Naive thymus-derived CD4-positive, alpha-beta T cell (primary cell): ENCODE results near the gene UBXN2A. TPM values are rescaled to one million over a fixed set of nuclear protein-coding genes. Genes with fewer than 3 reads are reported as not detected.
A peak's percentile ranks its signal among the peaks of the same experiment; 100 is the strongest.

Experiments used
- ATAC-seq: fragments of 150-1000 bp; cut with Tn5 transposase; 2 replicates; pipeline ENCODE4 v1.10.0; 2021; ENCODE audit warnings: mild to moderate bottlenecking, moderate library complexity
- CTCF ChIA-PET: fragments of 350-600 bp; sonication (Branson Sonifier 250); formaldehyde crosslinking; loops from one replicate; lab custom pipeline; 2021; ENCODE audit warnings: antibody characterized with exemption; lab: Charles Lee
- POLR2A ChIA-PET: fragments of 350-600 bp; sonication (Branson Sonifier 250); formaldehyde crosslinking; loops from one replicate; lab custom pipeline; 2021; ENCODE audit warnings: antibody characterized with exemption, inconsistent platforms; lab: Charles Lee
- DNase-seq, 9 donors: peaks; one replicate each; pipeline versions ENCODE4 v3.0.0 to v3.0.0-alpha.2; 2020 to 2022; ENCODE audit warnings: mixed read lengths in 1 of 9
- H3K27ac ChIP-seq: one replicate; pipeline ENCODE4 v1.7.0; 2013; ENCODE audit warnings: mild to moderate bottlenecking, low read depth, low read length, moderate library complexity
- H3K27me3 ChIP-seq, 2 donors: one replicate each; pipeline ENCODE4 v1.7.0; 2013; ENCODE audit warnings: low read length in 2 of 2, mild to moderate bottlenecking in 2 of 2, moderate library complexity in 2 of 2; ENCODE audit not compliant: control insufficient read depth in 2 of 2, insufficient read depth in 2 of 2
- H3K36me3 ChIP-seq, 3 experiments: 1 replicate in 2 of 3; 2 replicates in 1 of 3; pipeline ENCODE4 v1.7.0; 2013; ENCODE audit warnings: low read length in 3 of 3, mild to moderate bottlenecking in 3 of 3, moderate library complexity in 1 of 3; ENCODE audit not compliant: insufficient read depth in 3 of 3, control insufficient read depth in 2 of 3
- H3K4me1 ChIP-seq, 2 donors: one replicate each; pipeline ENCODE4 v1.7.0; 2013; ENCODE audit warnings: low read length in 2 of 2, mild to moderate bottlenecking in 2 of 2, moderate library complexity in 1 of 2; ENCODE audit not compliant: control insufficient read depth in 2 of 2, insufficient read depth in 2 of 2
- H3K4me3 ChIP-seq: 2 replicates; pipeline ENCODE4 v1.7.0; 2013; ENCODE audit warnings: mild to moderate bottlenecking, low read length
- H3K9me3 ChIP-seq, 3 experiments: 1 replicate in 2 of 3; 2 replicates in 1 of 3; pipeline ENCODE4 v1.7.0; 2013; ENCODE audit warnings: low read length in 3 of 3; ENCODE audit not compliant: control insufficient read depth in 2 of 3
- H3K27ac Mint-ChIP-seq, 9 donors: one replicate each; pipeline ENCODE4 v1.8.0; 2020 to 2022; ENCODE audit warnings: mixed read lengths in 9 of 9, mild to moderate bottlenecking in 8 of 9, moderate library complexity in 5 of 9, inconsistent platforms in 2 of 9
- H3K27me3 Mint-ChIP-seq, 5 donors: one replicate each; pipeline ENCODE4 v1.8.0; 2021 to 2022; ENCODE audit warnings: mixed read lengths in 5 of 5, mild to moderate bottlenecking in 1 of 5
- H3K36me3 Mint-ChIP-seq, 5 donors: one replicate each; pipeline ENCODE4 v1.8.0; 2020 to 2022; ENCODE audit warnings: mixed read lengths in 5 of 5, mild to moderate bottlenecking in 3 of 5, inconsistent platforms in 1 of 5
- H3K4me1 Mint-ChIP-seq, 7 donors: one replicate each; pipeline ENCODE4 v1.8.0; 2020 to 2022; ENCODE audit warnings: mixed read lengths in 7 of 7, mild to moderate bottlenecking in 3 of 7, inconsistent platforms in 1 of 7
- H3K4me3 Mint-ChIP-seq, 10 donors: one replicate each; pipeline ENCODE4 v1.8.0; 2020 to 2022; ENCODE audit warnings: mild to moderate bottlenecking in 10 of 10, mixed read lengths in 10 of 10, moderate library complexity in 6 of 10, inconsistent platforms in 2 of 10
- H3K9me3 Mint-ChIP-seq, 11 donors: one replicate each; pipeline ENCODE4 v1.8.0; 2020 to 2022; ENCODE audit warnings: mixed read lengths in 11 of 11, mild to moderate bottlenecking in 4 of 11, inconsistent platforms in 1 of 11, moderate library complexity in 1 of 11
- intact Hi-C, 2 donors: fragments of 100-400 bp; cut with micrococcal nuclease; formaldehyde crosslinking; loops; one replicate each; pipeline ENCODE4 v1.15.1; 2023
- polyA plus RNA-seq, 2 donors: library from polyadenylated mRNA; unstranded; fragments of 300-500 nt; fragmentation: Illumina TruSeq; gene quantifications; one replicate each; pipeline ENCODE4 v1.2.3, GENCODE V29; 2021
- total RNA-seq, 6 experiments: library from RNA in 5 of 6; stranded (reverse) in 5 of 6; gene quantifications; 1 replicate in 5 of 6; 2 replicates in 1 of 6; pipeline ENCODE4 v1.2.3 and lab custom pipeline; 2021 to 2026

Gene UBXN2A
- total and polyA plus RNA-seq, 7 experiments from 2014 or later: 9.2 to 13.5 (median 12.3) TPM

DNA sequence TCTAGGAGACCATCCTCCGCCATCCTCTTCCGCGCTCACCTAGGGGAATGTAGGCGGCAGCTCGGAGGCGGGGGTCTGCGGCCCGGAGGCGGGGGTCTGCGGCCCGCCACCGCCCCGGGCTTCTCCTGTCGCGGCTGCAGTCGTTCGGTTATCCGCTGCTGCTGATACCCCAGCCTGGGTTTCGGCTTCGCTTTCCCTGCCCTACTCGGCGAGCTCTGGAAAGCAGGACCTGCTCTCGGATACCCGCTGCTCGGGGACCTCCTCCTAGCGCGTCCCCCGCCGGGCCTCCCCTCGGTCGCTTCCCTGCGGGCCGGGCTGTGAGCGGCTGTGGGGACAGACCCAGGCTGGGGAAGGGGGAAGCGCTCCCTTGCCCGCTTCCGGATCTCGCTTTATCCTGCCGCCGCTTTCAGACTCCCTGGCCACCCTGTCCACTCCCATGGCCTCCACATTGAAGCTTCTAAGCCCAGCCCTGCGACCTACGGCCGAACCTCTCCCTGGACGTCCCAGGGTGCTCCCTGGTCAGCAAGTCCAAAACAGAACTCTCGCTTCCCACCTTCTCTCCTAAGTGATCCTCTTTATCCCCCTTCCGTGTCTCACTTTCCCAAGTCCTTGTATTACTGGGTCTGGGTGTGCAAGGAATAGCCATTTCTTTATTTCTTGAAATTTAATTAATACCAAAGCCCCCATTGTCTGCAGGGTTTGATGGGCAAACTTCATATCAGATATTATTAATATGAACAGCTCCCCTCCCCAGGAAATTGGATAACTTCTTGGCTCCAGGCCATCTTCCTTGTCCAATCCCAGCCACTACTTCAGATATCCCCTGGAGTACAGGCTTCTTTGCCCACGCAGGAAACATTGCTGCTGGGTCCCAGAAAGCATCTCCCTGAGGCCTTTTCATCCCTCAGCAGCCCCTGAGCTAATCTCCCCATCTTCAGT lies 110.0 kb downstream of the UBXN2A start:
- Histone ChIP-seq H3K4me1 (peaks cover 0 to 4% of the 10 kb centered on the region in 2 donors), H3K27me3 (peaks cover 0 to 8% of the 10 kb centered on the region in 2 donors), H3K9me3 (no peaks in the 10 kb centered on the region), H3K36me3 (peaks cover 0 to 3% (median 0%) of the 10 kb centered on the region in 3 experiments), H3K27ac (no peak overlapping the region), H3K4me3 (peak overlapping the region; percentile 47)
- Mint-ChIP-seq H3K9me3 (peaks cover 0 to 2% (median 0%) of the 10 kb centered on the region in 11 donors), H3K4me3 (peak overlapping the region in 3 of 10 donors; percentile 56 to 79 (median 64)), H3K4me1 (peaks cover 10 to 31% (median 24%) of the 10 kb centered on the region in 7 donors), H3K36me3 (peaks cover 0 to 3% (median 0%) of the 10 kb centered on the region in 5 donors), H3K27ac (no peak overlapping the region), H3K27me3 (peaks cover 12 to 24% (median 18%) of the 10 kb centered on the region in 5 donors)
- intact Hi-C loops: no loop called here
- CTCF ChIA-PET: interaction anchor here (0.6 kb wide), 1 partner anchor 107 kb away, joined by 3 read pairs; no protein-coding TSS in a partner anchor
- DNase-seq: peak in 3 of 9 donors; percentile 7 to 31 (median 13)
- no peak for ATAC-seq
- POLR2A ChIA-PET: interaction anchor here (1.3 to 1.7 kb wide), 4 partner anchors 15 to 125 kb away, joined by 4 to 5 read pairs (median 4); partner anchors contain the start of genes ATAD2B and SF3B6

GRCh38 chr2:24051833-24052232 lies 111.6 kb downstream of the UBXN2A start:
- Mint-ChIP-seq H3K27ac (no peak overlapping the region), H3K9me3 (peaks cover 0 to 3% (median 0%) of the 10 kb centered on the region in 11 donors), H3K36me3 (peaks cover 0 to 2% (median 0%) of the 10 kb centered on the region in 5 donors), H3K4me3 (no peak overlapping the region), H3K4me1 (peaks cover 10 to 22% (median 15%) of the 10 kb centered on the region in 7 donors), H3K27me3 (peaks cover 12 to 24% (median 18%) of the 10 kb centered on the region in 5 donors)
- H3K27ac ChIP-seq: no peak overlapping the region
- ChIA-PET POLR2A (interaction anchor here (0.7 to 1.6 kb wide), 3 partner anchors 10 to 125 kb away, joined by 4 to 5 read pairs (median 4); partner anchors contain the start of genes ATAD2B and SF3B6), CTCF (interaction anchor here (0.5 kb wide), 1 partner anchor 33 kb away, joined by 3 read pairs; the partner anchor contains the start of gene TP53I3)
- peaks cover 0 to 3% (median 0%) of the 10 kb centered on the region in 3 experiments for H3K36me3 ChIP-seq
- peaks cover 0 to 8% of the 10 kb centered on the region in 2 donors for H3K27me3 ChIP-seq
- no peak overlapping the region for H3K4me3 ChIP-seq
- H3K9me3 ChIP-seq: no peaks in the 10 kb centered on the region
- DNase-seq: no peak
- intact Hi-C loops: no loop called here
- H3K4me1 ChIP-seq: no peaks in the 10 kb centered on the region
- no peak for ATAC-seq

- DNase-seq (no peak), ATAC-seq (no peak)
- Histone ChIP-seq H3K4me1 (no peaks in the 10 kb centered on the region), H3K4me3 (no peak overlapping the region), H3K36me3 (no peaks in the 10 kb centered on the region), H3K27me3 (peaks cover 0 to 8% of the 10 kb centered on the region in 2 donors), H3K27ac (no peak overlapping the region), H3K9me3 (no peaks in the 10 kb centered on the region)
- intact Hi-C loops: no loop called here
- ChIA-PET POLR2A (interaction anchor here (0.5 to 1.6 kb wide), 3 partner anchors 14 to 498 kb away, joined by 3 to 4 read pairs (median 4); partner anchors contain the start of gene SF3B6), CTCF (interaction anchor here (0.6 to 0.7 kb wide), 4 partner anchors 11 to 740 kb away, joined by 3 to 4 read pairs (median 3); partner anchors contain the start of genes ATAD2B, CENPO and PTRHD1)
- Mint-ChIP-seq H3K27ac (no peak overlapping the region), H3K27me3 (peaks cover 9 to 21% (median 18%) of the 10 kb centered on the region in 5 donors), H3K36me3 (no peaks in the 10 kb centered on the region), H3K9me3 (peaks cover 0 to 3% (median 0%) of the 10 kb centered on the region in 11 donors), H3K4me3 (no peak overlapping the region), H3K4me1 (peaks cover 0 to 11% (median 5%) of the 10 kb centered on the region in 7 donors)
Measured at GRCh38 chr2:24052951-24053350, 112.7 kb downstream of the UBXN2A start.

Other genes with a start within 250 kb of the UBXN2A start
- 10 to 100 TPM; 31.8 to 55.8 (median 43.3) TPM for gene ATAD2B, start 13.3 kb upstream of the UBXN2A start, total RNA-seq
- gene ATAD2B, start 13.3 kb upstream of the UBXN2A start, polyA plus RNA-seq: 10 to 100 TPM; 10.2 to 13.0 TPM
- under 1 TPM in 2 of 5 experiments, not detected in 3; 0.22 to 0.76 TPM for gene MFSD2B, start 69.6 kb downstream of the UBXN2A start, total RNA-seq
- not detected for gene MFSD2B, start 69.6 kb downstream of the UBXN2A start, polyA plus RNA-seq
- gene WDCP, start 106.9 kb downstream of the UBXN2A start, total RNA-seq: 10 to 100 TPM in 3 of 5 experiments, 1 to 10 TPM in 2; 3.9 to 22.1 (median 17.8) TPM
- 1 to 10 TPM; 4.4 to 9.4 TPM for gene WDCP, start 106.9 kb downstream of the UBXN2A start, polyA plus RNA-seq
- gene FKBP1B, start 109.3 kb downstream of the UBXN2A start, total RNA-seq: 1 to 10 TPM in 1 of 5 experiments, not detected in 4; 2.7 TPM
- not detected for gene FKBP1B, start 109.3 kb downstream of the UBXN2A start, polyA plus RNA-seq
- gene SF3B6, start 135.9 kb downstream of the UBXN2A start, total RNA-seq: 100 to 1,000 TPM in 1 of 5 experiments, 10 to 100 TPM in 4; 42.4 to 100 (median 49.7) TPM
- 100 to 1,000 TPM; 114 to 231 TPM for gene SF3B6, start 135.9 kb downstream of the UBXN2A start, polyA plus RNA-seq
- 1 to 10 TPM in 3 of 5 experiments, under 1 TPM in 2; 0.49 to 5.0 (median 1.7) TPM for gene TP53I3, start 144.4 kb downstream of the UBXN2A start, total RNA-seq
- gene TP53I3, start 144.4 kb downstream of the UBXN2A start, polyA plus RNA-seq: under 1 TPM in 1 of 2 donors, not detected in 1; 0.24 TPM
- gene PFN4, start 182.9 kb downstream of the UBXN2A start, total RNA-seq: not detected
- not detected for gene PFN4, start 182.9 kb downstream of the UBXN2A start, polyA plus RNA-seq
- gene FAM228B, start 183.0 kb downstream of the UBXN2A start, total RNA-seq: 10 to 100 TPM in 4 of 5 experiments, 1 to 10 TPM in 1; 7.8 to 27.5 (median 24.8) TPM
- gene FAM228B, start 183.0 kb downstream of the UBXN2A start, polyA plus RNA-seq: 1 to 10 TPM; 5.2 to 9.5 TPM
- gene FAM228A, start 234.6 kb downstream of the UBXN2A start, total RNA-seq: 1 to 10 TPM in 1 of 5 experiments, under 1 TPM in 2, not detected in 2; 0.54 to 1.4 (median 0.63) TPM
- not detected for gene FAM228A, start 234.6 kb downstream of the UBXN2A start, polyA plus RNA-seq